Panc1 (cell line): ENCODE measurements around the gene FCHSD1. TPM values are rescaled to one million over a fixed set of nuclear protein-coding genes. Genes with fewer than 3 reads are reported as not detected.

Experiments used
- ATAC-seq: fragments of 200-7000 bp; cut with Tn5 transposase; 2 replicates; pipeline ENCODE4 v1.9.1; 2020; ENCODE audit warnings: mild to moderate bottlenecking, moderate library complexity
- BruUV-seq: library from RNA; stranded (reverse); fragments of 400-500 nt; replicated peaks from 2 replicates; lab custom pipeline; 2021; lab: Mats Ljungman, UMichigan
- CTCF ChIA-PET: fragments of 300-600 bp; sonication (Branson Sonifier 250); formaldehyde crosslinking; loops from one replicate; lab custom pipeline; 2022; ENCODE audit warnings: antibody characterized with exemption; lab: Charles Lee
- POLR2A ChIA-PET: fragments of 300-600 bp; sonication (Branson Sonifier 250); formaldehyde crosslinking; loops from one replicate; lab custom pipeline; 2022; ENCODE audit warnings: antibody characterized with exemption; lab: Charles Lee
- DNase-seq: peaks from one replicate; pipeline ENCODE4 v3.0.0-alpha.2; 2010; ENCODE audit warnings: low read depth, low spot score
- H3K27ac ChIP-seq: 2 replicates; pipeline ENCODE4 v1.5.1; 2011; ENCODE audit warnings: mild to moderate bottlenecking, low read length, inconsistent platforms
- H3K27me3 ChIP-seq: fragments of 200-500 bp; sonication (Bioruptor generic); 2 replicates; pipeline ENCODE4 v1.6.0; 2014; ENCODE audit warnings: low read length, inconsistent platforms; ENCODE audit not compliant: control insufficient read depth, insufficient read depth
- H3K36me3 ChIP-seq: fragments of 200-500 bp; sonication (Bioruptor generic); 2 replicates; pipeline ENCODE4 v1.5.1; 2014; ENCODE audit warnings: inconsistent platforms, mild to moderate bottlenecking, low read length, moderate library complexity; ENCODE audit not compliant: control insufficient read depth, insufficient read depth
- H3K4me1 ChIP-seq: 2 replicates; pipeline ENCODE4 v1.5.1; 2011; ENCODE audit warnings: inconsistent platforms, mild to moderate bottlenecking, low read length, moderate library complexity; ENCODE audit not compliant: control insufficient read depth, insufficient read depth
- H3K4me3 ChIP-seq, 2 experiments: 2 replicates each; pipeline ENCODE4 v1.5.1; 2011 to 2012; ENCODE audit warnings: low read depth in 2 of 2, low read length in 2 of 2, mild to moderate bottlenecking in 2 of 2, inconsistent platforms in 1 of 2, moderate library complexity in 1 of 2
- H3K9me3 ChIP-seq: fragments of 200-500 bp; sonication (Bioruptor generic); 2 replicates; pipeline ENCODE4 v1.5.1; 2014; ENCODE audit warnings: low read depth, mild to moderate bottlenecking, inconsistent platforms, low read length, moderate library complexity; ENCODE audit not compliant: control insufficient read depth, insufficient read depth
- POLR2AphosphoS5 ChIP-seq: IDR thresholded peaks from 2 replicates; pipeline ENCODE4 v1.6.1; 2012; ENCODE audit warnings: mild to moderate bottlenecking, low read depth, low read length, moderate library complexity
- SIN3A ChIP-seq: IDR thresholded peaks from 2 replicates; pipeline ENCODE4 v1.6.1; 2012; ENCODE audit warnings: low read depth, mild to moderate bottlenecking, low read length, moderate library complexity, borderline replicate concordance; ENCODE audit not compliant: insufficient read depth
- TCF7L2 ChIP-seq: IDR thresholded peaks from 2 replicates; pipeline ENCODE4 v1.6.1; 2011; ENCODE audit warnings: mild to moderate bottlenecking, low read depth, low read length, inconsistent platforms
- in situ Hi-C: cut with HindIII; loops from 2 replicates; pipeline ENCODE4 v1.10.0; 2016; ENCODE audit warnings: low sequenced_read_pairs, low pct_unique_long_range_greater_than_20kb
- intact Hi-C: fragments of 100-400 bp; cut with micrococcal nuclease; formaldehyde crosslinking; loops from one replicate; pipeline ENCODE4 v1.10.0; 2022; ENCODE audit not compliant: unreplicated experiment
- total RNA-seq: library from RNA; stranded (reverse); gene quantifications from one replicate; pipeline ENCODE4 v1.2.1, GENCODE V29; 2021; ENCODE audit not compliant: unreplicated experiment
- TF ChIP-seq, protein P1 (sequence below): fragments of 450-650 bp; IDR thresholded peaks from 2 replicates; pipeline ENCODE4 v1.5.1; 2017; ENCODE audit warnings: mild to moderate bottlenecking
- TF ChIP-seq, protein P2 (sequence below), 2 experiments: IDR thresholded peaks; 2 replicates each; pipeline ENCODE4 v1.6.1; 2011 to 2012; ENCODE audit warnings: low read depth in 2 of 2, control low read depth in 1 of 2, low read length in 1 of 2, mild to moderate bottlenecking in 1 of 2, moderate library complexity in 1 of 2; ENCODE audit not compliant: insufficient read depth in 1 of 2

The FCHSD1 gene
- total RNA-seq, 1 experiment from 2014 or later, result 32.8 TPM

DNA sequence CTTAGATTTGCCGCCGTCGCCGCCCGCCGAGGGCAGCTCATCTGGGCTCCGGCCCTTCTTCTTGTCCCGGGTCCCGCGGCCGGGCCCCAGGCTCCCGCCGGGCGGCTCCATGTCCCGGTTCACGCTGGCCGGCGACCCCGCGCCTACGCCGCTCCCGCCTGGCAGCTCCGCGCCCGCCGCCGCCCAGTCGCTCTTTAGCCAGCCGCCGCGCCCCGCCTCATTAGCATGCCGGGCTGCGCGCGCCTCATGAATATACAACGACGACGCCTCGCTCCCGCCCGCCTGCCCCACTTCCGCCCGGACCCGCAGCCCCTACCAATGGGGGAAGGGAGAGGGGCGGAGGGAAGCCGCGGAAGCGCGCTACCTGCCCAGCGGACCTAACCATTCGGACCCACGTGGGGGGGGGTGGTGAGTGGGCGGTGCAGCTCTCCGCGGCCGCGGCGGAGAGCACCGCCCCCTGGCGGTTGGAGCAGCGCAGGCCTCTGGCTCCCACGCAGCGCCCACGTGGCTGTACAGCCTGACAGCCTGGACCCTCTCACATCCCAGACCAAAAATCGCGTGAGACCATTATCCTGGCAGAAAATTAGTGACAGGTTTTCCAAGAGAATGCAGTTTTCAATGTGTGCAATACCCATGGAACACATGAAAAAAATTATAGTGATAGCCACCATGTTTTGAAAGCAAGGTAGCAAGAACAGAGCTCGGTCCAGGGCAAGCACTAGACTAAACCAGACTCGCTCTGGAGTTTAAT lies 32.2 kb downstream of the FCHSD1 start, which contains the start of gene DIAPH1:
TSS of gene DIAPH1 (minus strand) at position 197 of the 751 bp plus-strand sequence. CDS start at position 111, 86 bp downstream.
- Histone ChIP-seq H3K4me1 (peaks cover 30% of the 10 kb centered on the region), H3K4me3 (peak within 1 kb of the TSS; percentile 76 to 90), H3K27ac (peak within 1 kb of the TSS; percentile 83), H3K36me3 (peaks cover 6% of the 10 kb centered on the region; the same call in 1 of the 2 replicates), H3K9me3 (no peaks in the 10 kb centered on the region), H3K27me3 (no peaks in the 10 kb centered on the region)
- peak; percentile 81 for DNase-seq
- no TSS peak for BruUV-seq
- in situ Hi-C loops (no loop called here), intact Hi-C loops (loop anchor here (1.0 kb wide), 1 partner anchor 27 kb away; no protein-coding TSS in a partner anchor)
- TF ChIP-seq, protein P1, sequence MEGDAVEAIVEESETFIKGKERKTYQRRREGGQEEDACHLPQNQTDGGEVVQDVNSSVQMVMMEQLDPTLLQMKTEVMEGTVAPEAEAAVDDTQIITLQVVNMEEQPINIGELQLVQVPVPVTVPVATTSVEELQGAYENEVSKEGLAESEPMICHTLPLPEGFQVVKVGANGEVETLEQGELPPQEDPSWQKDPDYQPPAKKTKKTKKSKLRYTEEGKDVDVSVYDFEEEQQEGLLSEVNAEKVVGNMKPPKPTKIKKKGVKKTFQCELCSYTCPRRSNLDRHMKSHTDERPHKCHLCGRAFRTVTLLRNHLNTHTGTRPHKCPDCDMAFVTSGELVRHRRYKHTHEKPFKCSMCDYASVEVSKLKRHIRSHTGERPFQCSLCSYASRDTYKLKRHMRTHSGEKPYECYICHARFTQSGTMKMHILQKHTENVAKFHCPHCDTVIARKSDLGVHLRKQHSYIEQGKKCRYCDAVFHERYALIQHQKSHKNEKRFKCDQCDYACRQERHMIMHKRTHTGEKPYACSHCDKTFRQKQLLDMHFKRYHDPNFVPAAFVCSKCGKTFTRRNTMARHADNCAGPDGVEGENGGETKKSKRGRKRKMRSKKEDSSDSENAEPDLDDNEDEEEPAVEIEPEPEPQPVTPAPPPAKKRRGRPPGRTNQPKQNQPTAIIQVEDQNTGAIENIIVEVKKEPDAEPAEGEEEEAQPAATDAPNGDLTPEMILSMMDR, result peak; percentile 98
- peak; percentile 56 for TF ChIP-seq TCF7L2
- TF ChIP-seq POLR2AphosphoS5, result peak; percentile 46
- peak; percentile 68; the same call in 1 of the 2 replicates for TF ChIP-seq SIN3A
- TF ChIP-seq, protein P2, sequence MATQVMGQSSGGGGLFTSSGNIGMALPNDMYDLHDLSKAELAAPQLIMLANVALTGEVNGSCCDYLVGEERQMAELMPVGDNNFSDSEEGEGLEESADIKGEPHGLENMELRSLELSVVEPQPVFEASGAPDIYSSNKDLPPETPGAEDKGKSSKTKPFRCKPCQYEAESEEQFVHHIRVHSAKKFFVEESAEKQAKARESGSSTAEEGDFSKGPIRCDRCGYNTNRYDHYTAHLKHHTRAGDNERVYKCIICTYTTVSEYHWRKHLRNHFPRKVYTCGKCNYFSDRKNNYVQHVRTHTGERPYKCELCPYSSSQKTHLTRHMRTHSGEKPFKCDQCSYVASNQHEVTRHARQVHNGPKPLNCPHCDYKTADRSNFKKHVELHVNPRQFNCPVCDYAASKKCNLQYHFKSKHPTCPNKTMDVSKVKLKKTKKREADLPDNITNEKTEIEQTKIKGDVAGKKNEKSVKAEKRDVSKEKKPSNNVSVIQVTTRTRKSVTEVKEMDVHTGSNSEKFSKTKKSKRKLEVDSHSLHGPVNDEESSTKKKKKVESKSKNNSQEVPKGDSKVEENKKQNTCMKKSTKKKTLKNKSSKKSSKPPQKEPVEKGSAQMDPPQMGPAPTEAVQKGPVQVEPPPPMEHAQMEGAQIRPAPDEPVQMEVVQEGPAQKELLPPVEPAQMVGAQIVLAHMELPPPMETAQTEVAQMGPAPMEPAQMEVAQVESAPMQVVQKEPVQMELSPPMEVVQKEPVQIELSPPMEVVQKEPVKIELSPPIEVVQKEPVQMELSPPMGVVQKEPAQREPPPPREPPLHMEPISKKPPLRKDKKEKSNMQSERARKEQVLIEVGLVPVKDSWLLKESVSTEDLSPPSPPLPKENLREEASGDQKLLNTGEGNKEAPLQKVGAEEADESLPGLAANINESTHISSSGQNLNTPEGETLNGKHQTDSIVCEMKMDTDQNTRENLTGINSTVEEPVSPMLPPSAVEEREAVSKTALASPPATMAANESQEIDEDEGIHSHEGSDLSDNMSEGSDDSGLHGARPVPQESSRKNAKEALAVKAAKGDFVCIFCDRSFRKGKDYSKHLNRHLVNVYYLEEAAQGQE (IDR thresholded peaks at IDR 0.05; ENCODE audit: insufficient read depth in 1 of 2, low read depth in 2 of 2, low read length in 1 of 2), result 0 out of 4 replicates have a peak, but pooled peaks of 1 of the 2 experiments have one; percentile 23
- peak; percentile 95 for ATAC-seq
- ChIA-PET POLR2A (interaction anchor here (0.6 kb wide), 2 partner anchors 27 to 41 kb away, joined by 6 read pairs; no protein-coding TSS in a partner anchor), CTCF (interaction anchor here (0.6 to 3.9 kb wide), 12 partner anchors 9 to 396 kb away, joined by 3 to 79 read pairs (median 4); partner anchors contain the start of genes HDAC3, PCDHB14, PCDHGB7 and RELL2)

DNA sequence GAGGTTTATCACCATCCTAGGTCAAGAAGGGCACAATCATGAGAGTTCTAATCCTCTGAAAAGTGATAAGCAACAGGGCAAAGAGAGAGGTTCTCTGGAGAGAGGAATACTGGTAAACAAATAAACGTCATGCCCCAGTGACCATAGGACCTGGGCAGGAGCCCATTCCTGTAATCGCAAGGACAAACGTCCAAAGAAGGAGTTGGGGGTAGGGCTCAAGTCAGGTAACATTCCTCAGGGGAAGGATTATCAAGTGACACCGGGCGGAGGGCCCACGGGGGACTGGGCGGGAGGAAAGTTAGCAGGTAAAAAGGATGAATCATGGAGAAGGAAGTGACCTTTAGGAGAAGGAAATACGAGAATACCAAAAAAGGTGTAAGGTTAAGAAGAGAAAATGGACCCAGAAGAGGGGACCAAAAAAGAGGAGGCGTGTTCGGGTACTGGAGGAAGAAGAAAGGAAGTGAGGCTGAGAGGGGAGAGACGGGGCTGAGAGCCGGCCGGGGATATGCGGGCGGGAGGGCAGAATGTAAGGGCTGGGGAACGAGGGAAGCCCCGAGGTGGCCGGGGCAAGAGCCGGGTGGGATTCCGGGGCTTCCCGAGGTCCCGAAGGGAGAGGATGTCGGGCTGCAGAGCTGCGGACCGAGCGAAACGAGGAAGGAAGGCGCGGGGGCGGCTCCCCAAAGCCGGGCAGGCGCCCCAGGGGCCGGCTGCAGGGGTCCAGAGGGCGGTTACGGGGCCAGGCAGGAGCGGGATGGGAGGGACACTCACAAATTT lies 33.0 kb downstream of the FCHSD1 start:
- ATAC-seq, result peak; percentile 63
- H3K9me3 ChIP-seq, result no peaks in the 10 kb centered on the region
- no peak for DNase-seq
- ChIA-PET CTCF (interaction anchor here (0.6 to 3.9 kb wide), 9 partner anchors 8 to 395 kb away, joined by 3 to 79 read pairs (median 4); partner anchors contain the start of genes HDAC3, PCDHB14 and RELL2), POLR2A (interaction anchor here (0.6 kb wide), 2 partner anchors 26 to 1159 kb away, joined by 3 to 6 read pairs; no protein-coding TSS in a partner anchor)
- in situ Hi-C loops, result no loop called here
- H3K4me3 ChIP-seq, result peak overlapping the region; percentile 76 to 90
- peaks cover 32% of the 10 kb centered on the region for H3K4me1 ChIP-seq
- H3K36me3 ChIP-seq, result peaks cover 2% of the 10 kb centered on the region; the same call in 1 of the 2 replicates
- no TSS peak for BruUV-seq
- intact Hi-C loops, result no loop called here
- TF ChIP-seq, protein P2 (IDR thresholded peaks at IDR 0.05; ENCODE audit: insufficient read depth in 1 of 2, low read depth in 2 of 2, low read length in 1 of 2), result no peak
- TF ChIP-seq, protein P1, result no peak
- H3K27me3 ChIP-seq, result no peaks in the 10 kb centered on the region
- peak overlapping the region; percentile 83 for H3K27ac ChIP-seq
